Measurements from ENCODE around the gene ZNF438. TPM values are rescaled to one million over a fixed set of nuclear protein-coding genes. Genes with fewer than 3 reads are reported as not detected.
"Not testable (repeated sequence)": the region's sequence is repeated elsewhere in the genome, so short reads cannot be mapped to it uniquely, and the experiment has no call there.

Gene ZNF438
- total RNA-seq, 1 donor = 2.2 TPM

GRCh38 chr10:31031205-31031557, 484 bp downstream of the ZNF438 start:
- Histone ChIP-seq H3K4me1 (ENCODE audit: insufficient read depth, low read length) (peaks cover 36% of the 10 kb centered on the region), H3K27me3 (ENCODE audit: insufficient read depth, low read length) (no peaks in the 10 kb centered on the region), H3K9me3 (ENCODE audit: low read depth, low read length) (no peaks in the 10 kb centered on the region), H3K4me3 (ENCODE audit: low read length) (peak overlapping the region; percentile 68)

- Histone ChIP-seq H3K9me3 (ENCODE audit: low read depth, low read length) (no peaks in the 10 kb centered on the region), H3K4me3 (ENCODE audit: low read length) (peak overlapping the region; percentile 68)
Observed at GRCh38 chr10:31030800-31031199, 865 bp downstream of the ZNF438 start.

GRCh38 chr10:31030260-31030659, 1.4 kb downstream of the ZNF438 start:
- Histone ChIP-seq H3K4me3 (ENCODE audit: low read length) (no peak overlapping the region), H3K27me3 (ENCODE audit: insufficient read depth, low read length) (no peaks in the 10 kb centered on the region), H3K9me3 (ENCODE audit: low read depth, low read length) (no peaks in the 10 kb centered on the region), H3K4me1 (ENCODE audit: insufficient read depth, low read length) (peaks cover 36% of the 10 kb centered on the region)

More at GRCh38 chr10:31030800-31031199, 865 bp downstream of the ZNF438 start:
- H3K4me1 ChIP-seq (ENCODE audit: insufficient read depth, low read length) = peaks cover 36% of the 10 kb centered on the region
- no peaks in the 10 kb centered on the region for H3K27me3 ChIP-seq (ENCODE audit: insufficient read depth, low read length)

GRCh38 chr10:31028081-31028480, 3.6 kb downstream of the ZNF438 start:
- Histone ChIP-seq H3K27me3 (ENCODE audit: insufficient read depth, low read length) (no peaks in the 10 kb centered on the region), H3K4me3 (ENCODE audit: low read length) (no peak overlapping the region), H3K9me3 (ENCODE audit: low read depth, low read length) (no peaks in the 10 kb centered on the region), H3K4me1 (ENCODE audit: insufficient read depth, low read length) (peaks cover 29% of the 10 kb centered on the region)

- H3K9me3 ChIP-seq (ENCODE audit: low read depth, low read length); H3K4me3 ChIP-seq (ENCODE audit: low read length); H3K27me3 ChIP-seq (ENCODE audit: insufficient read depth, low read length): not testable (repeated sequence)
- peaks cover 24% of the 10 kb centered on the region for H3K4me1 ChIP-seq (ENCODE audit: insufficient read depth, low read length)
Observed at GRCh38 chr10:31026279-31026678, 5.4 kb downstream of the ZNF438 start.

GRCh38 chr10:31025142-31025541, 6.5 kb downstream of the ZNF438 start:
- Histone ChIP-seq H3K27me3 (ENCODE audit: insufficient read depth, low read length) (no peaks in the 10 kb centered on the region), H3K4me3 (ENCODE audit: low read length) (no peak overlapping the region), H3K4me1 (ENCODE audit: insufficient read depth, low read length) (peaks cover 13% of the 10 kb centered on the region), H3K9me3 (ENCODE audit: low read depth, low read length) (no peaks in the 10 kb centered on the region)

DNA sequence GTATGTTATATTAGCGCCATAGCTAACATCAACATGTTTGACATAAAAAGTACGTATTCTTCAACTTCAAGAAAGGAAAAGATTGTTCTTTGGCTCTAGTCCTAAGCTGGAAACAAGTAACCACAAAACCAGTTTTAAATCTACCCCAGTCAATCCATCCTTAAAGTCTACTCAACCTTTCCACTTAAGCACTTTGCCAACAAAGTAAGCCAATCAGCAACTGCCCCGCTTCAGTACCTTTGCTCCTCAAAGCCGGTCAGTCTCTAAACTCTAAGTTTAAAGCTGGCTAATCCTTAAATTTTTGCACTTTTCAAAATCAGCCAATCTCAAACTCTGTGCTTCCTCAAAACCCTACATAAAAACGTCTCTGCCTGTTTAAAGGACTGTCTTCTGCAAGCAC, 8.1 kb downstream of the ZNF438 start:
- Histone ChIP-seq H3K27me3 (ENCODE audit: insufficient read depth, low read length) (no peaks in the 10 kb centered on the region), H3K4me3 (ENCODE audit: low read length) (no peak overlapping the region), H3K9me3 (ENCODE audit: low read depth, low read length) (no peaks in the 10 kb centered on the region), H3K4me1 (ENCODE audit: insufficient read depth, low read length) (peaks cover 13% of the 10 kb centered on the region)

- Histone ChIP-seq H3K4me3 (ENCODE audit: low read length) (no peak overlapping the region), H3K9me3 (ENCODE audit: low read depth, low read length) (no peaks in the 10 kb centered on the region), H3K4me1 (ENCODE audit: insufficient read depth, low read length) (peaks cover 6% of the 10 kb centered on the region), H3K27me3 (ENCODE audit: insufficient read depth, low read length) (no peaks in the 10 kb centered on the region)
Observed at GRCh38 chr10:31020209-31020608, 11.5 kb downstream of the ZNF438 start.

DNA sequence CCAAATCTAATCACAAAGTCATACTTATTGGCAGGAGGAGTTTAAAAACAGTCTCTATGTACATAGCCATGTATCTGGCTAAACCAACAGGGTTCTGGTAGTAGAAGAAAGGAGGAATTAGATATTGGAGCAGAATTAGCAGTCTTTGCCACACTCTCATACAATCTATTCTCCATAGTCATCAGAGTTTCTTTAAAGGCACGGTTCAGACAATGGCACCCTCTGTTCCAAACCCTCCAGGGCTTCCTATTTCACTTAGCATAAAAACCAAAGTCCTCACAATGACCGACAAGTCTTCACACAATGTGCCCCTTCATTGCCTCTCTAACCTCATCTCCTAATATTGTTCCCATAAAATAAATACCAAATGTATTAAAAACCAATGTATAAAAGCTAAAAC, 12.7 kb downstream of the ZNF438 start:
- H3K9me3 ChIP-seq (ENCODE audit: low read depth, low read length) = no peaks in the 10 kb centered on the region
- H3K27me3 ChIP-seq (ENCODE audit: insufficient read depth, low read length) = no peaks in the 10 kb centered on the region
- no peak overlapping the region for H3K4me3 ChIP-seq (ENCODE audit: low read length)
- peaks cover 6% of the 10 kb centered on the region for H3K4me1 ChIP-seq (ENCODE audit: insufficient read depth, low read length)

DNA sequence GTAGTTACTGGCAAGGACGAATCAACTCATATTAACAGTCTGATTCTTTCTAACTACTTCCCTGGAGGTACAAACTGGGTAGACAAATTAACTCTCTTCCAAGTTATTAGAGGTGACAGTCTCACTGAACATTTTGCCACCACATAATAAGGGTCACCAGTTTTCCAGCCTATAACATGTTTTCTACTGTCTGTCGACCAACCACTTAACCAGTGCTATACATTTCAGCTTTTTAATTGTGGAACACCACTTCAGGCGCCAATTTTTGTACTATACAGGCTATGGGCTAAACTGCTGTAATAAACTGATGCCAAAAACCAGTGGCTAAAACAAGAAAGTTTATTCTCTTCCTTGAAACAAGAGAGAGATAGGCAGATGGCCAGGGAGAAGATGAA, 13.3 kb downstream of the ZNF438 start:
- Histone ChIP-seq H3K4me3 (ENCODE audit: low read length) (no peak overlapping the region), H3K9me3 (ENCODE audit: low read depth, low read length) (no peaks in the 10 kb centered on the region)

GRCh38 chr10:31017534-31018355, 13.9 kb downstream of the ZNF438 start:
- no peak overlapping the region for H3K4me3 ChIP-seq (ENCODE audit: low read length)
- H3K4me1 ChIP-seq (ENCODE audit: insufficient read depth, low read length) = peaks cover 6% of the 10 kb centered on the region
- H3K27me3 ChIP-seq (ENCODE audit: insufficient read depth, low read length) = no peaks in the 10 kb centered on the region
- no peaks in the 10 kb centered on the region for H3K9me3 ChIP-seq (ENCODE audit: low read depth, low read length)

More for the DNA sequence above, 13.3 kb downstream of the ZNF438 start:
- peaks cover 6% of the 10 kb centered on the region for H3K4me1 ChIP-seq (ENCODE audit: insufficient read depth, low read length)
- no peaks in the 10 kb centered on the region for H3K27me3 ChIP-seq (ENCODE audit: insufficient read depth, low read length)

DNA sequence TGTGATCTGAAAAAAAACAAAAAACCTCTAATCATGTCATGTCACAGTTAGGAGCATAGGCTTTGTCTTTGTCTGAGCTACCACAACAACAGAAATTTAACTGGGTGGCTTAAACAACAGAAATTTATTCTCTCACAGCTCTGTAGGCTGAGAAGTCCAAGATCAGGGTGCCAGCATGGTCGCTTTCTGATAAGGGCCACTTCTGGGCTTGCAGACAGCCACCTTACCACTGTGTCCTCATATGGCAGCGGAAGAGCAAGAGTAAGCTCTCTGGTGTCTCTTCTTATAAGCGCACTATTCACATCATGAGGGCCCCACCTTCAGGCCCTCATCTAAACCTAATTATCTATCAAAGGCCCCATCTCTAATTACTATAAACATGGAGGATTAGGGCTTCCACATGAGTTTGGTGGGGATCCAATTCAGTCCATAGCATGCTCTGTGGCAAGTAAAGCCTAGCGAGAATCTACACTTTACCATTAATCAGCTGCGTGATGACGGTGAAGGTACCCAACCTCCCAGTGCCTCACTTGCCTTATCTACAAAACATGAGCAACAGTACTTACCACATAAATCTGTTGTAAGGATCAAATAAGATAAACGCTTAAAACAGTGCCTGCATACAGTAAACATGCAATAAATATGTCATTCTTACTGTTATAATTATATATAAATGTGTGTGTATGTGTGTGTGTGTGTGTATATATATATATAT, 17.3 kb downstream of the ZNF438 start:
- peaks cover 11% of the 10 kb centered on the region for H3K4me1 ChIP-seq (ENCODE audit: insufficient read depth, low read length)
- no peaks in the 10 kb centered on the region for H3K27me3 ChIP-seq (ENCODE audit: insufficient read depth, low read length)

GRCh38 chr10:31013331-31013730, 18.3 kb downstream of the ZNF438 start:
- Histone ChIP-seq H3K4me3 (ENCODE audit: low read length) (no peak overlapping the region), H3K27me3 (ENCODE audit: insufficient read depth, low read length) (no peaks in the 10 kb centered on the region), H3K4me1 (ENCODE audit: insufficient read depth, low read length) (peaks cover 11% of the 10 kb centered on the region), H3K9me3 (ENCODE audit: low read depth, low read length) (no peaks in the 10 kb centered on the region)

More for the DNA sequence above, 17.3 kb downstream of the ZNF438 start:
- H3K9me3 ChIP-seq (ENCODE audit: low read depth, low read length) = no peaks in the 10 kb centered on the region
- no peak overlapping the region for H3K4me3 ChIP-seq (ENCODE audit: low read length)

DNA sequence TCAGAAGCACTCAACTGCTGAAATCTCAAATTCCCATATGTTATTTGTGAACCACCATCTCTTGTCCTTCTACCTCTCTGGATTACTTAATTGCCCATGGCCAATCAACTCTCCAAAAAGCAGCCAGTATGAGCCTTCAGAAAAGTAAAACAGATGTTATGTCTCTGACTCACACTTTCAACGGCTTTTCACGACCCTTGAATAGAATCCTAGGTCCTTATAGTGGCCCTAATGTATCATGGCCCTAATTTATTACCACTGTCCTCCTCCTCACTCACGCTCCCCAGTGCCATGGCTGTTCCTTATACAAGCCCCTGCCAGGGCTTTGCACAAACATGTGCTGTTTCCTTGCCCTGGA, 20.0 kb downstream of the ZNF438 start:
- Histone ChIP-seq H3K9me3 (ENCODE audit: low read depth, low read length) (no peaks in the 10 kb centered on the region), H3K4me3 (ENCODE audit: low read length) (no peak overlapping the region), H3K27me3 (ENCODE audit: insufficient read depth, low read length) (no peaks in the 10 kb centered on the region), H3K4me1 (ENCODE audit: insufficient read depth, low read length) (peaks cover 18% of the 10 kb centered on the region)

DNA sequence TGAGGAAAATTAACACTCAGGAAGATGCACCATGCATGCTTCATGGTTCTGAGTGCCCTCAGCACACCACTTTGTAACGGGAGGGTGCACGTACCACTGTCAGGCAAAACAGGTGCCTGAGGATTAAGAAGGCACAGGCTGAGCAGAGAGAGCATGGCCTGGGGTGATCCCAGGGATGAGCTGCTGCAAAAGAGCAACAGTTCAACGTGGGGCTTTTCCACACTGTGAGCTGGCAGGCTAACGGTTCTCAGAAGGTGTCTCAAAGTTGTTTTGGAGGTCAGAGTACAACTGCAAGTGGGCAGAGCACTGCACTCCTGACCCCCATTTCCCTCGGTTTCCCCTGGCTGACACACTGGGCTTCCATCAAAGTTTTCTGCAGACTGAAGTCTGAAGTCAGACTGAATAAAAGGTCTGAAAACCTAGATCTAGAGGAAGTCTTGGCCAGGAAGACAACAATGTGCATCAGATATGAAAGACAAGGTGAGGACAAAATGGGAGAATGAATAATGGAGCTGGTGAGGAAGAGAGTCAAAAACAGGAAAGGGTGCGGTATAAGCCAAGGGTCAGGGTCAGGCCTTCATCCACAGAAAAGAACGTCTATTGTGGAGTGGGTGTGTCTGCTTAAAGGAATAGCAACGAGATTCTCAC, 20.5 kb downstream of the ZNF438 start:
- H3K4me1 ChIP-seq (ENCODE audit: insufficient read depth, low read length) = peaks cover 23% of the 10 kb centered on the region
- H3K4me3 ChIP-seq (ENCODE audit: low read length) = no peak overlapping the region
- no peaks in the 10 kb centered on the region for H3K27me3 ChIP-seq (ENCODE audit: insufficient read depth, low read length)
- no peaks in the 10 kb centered on the region for H3K9me3 ChIP-seq (ENCODE audit: low read depth, low read length)
